ENCODE data around the gene CAMTA1. TPM values are rescaled to one million over a fixed set of nuclear protein-coding genes. Genes with fewer than 3 reads are reported as not detected.
A peak's percentile ranks its signal among the peaks of the same experiment; 100 is the strongest.

The CAMTA1 gene
- total and polyA plus RNA-seq, 9 of the 15 experiments (the other 6 are each of a cell fraction or from before 2014, with no cell fraction given), result 43.9 to 161 (median 65.9) TPM

DNA sequence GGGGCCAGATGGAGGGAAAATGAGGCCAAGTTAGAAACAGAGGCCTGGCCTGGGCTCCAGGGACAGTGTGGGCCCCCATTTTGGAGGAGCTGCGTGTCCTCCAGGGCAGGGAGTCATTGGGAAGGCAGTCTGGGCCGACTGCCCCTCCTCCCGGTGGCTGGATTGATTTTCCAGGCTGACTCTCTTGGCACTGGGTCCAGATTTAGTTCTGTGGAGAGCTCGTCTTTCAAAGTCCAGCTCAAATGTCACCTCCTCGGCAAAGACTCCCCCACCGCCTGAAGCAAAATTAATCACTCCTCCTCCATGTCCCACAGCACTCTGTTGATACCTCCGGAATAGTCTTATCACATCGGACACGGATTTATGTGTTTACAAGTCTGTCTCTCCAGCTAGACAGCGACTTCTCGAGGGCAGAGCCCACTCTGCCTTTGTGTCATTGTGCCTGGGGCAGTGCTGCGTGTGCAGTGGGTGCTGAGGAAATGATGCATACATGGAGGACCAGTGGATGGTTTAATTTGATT lies 175.1 kb downstream of the CAMTA1 start (continued):
- TF ChIP-seq VEZF1 (CRISPR knock-in tag; IDR thresholded peaks at IDR 0.05) (0 out of 2 replicates have a peak, but pooled peaks have one; percentile 26), SOX6 (IDR thresholded peaks at IDR 0.05) (no peak), MXI1 (IDR thresholded peaks at IDR 0.05; ENCODE audit: low read depth, low read length) (no peak), NCOR1 (IDR thresholded peaks at IDR 0.05) (no peak), ILK (tag; IDR thresholded peaks at IDR 0.05; ENCODE audit: borderline replicate concordance, low read depth) (no peak), KLF10 (CRISPR knock-in tag; IDR thresholded peaks at IDR 0.05) (no peak), ARID2 (IDR thresholded peaks at IDR 0.05) (no peak), ZBTB12 (CRISPR knock-in tag; IDR thresholded peaks at IDR 0.05) (no peak), KLF16 (IDR thresholded peaks at IDR 0.05) (no peak), ZC3H4 (CRISPR knock-in tag; IDR thresholded peaks at IDR 0.05; ENCODE audit: borderline replicate concordance) (no peak), CTBP1 (IDR thresholded peaks at IDR 0.05; ENCODE audit: borderline replicate concordance) (peak; percentile 38; the same call in 1 of the 2 replicates), PKNOX1 (IDR thresholded peaks at IDR 0.05) (peak; percentile 59; the same call in 1 of the 2 replicates), TRIM24 (IDR thresholded peaks at IDR 0.05) (no peak), CBFA2T3 (IDR thresholded peaks at IDR 0.05) (0 out of 2 replicates have a peak, but pooled peaks have one; percentile 35), TCF7 (IDR thresholded peaks at IDR 0.05; ENCODE audit: borderline replicate concordance) (no peak), IRF9 (tag; IDR thresholded peaks at IDR 0.05) (no peak), KDM1A (IDR thresholded peaks at IDR 0.05) (peak; percentile 70 to 73), CHD1 (IDR thresholded peaks at IDR 0.05; ENCODE audit: low read length) (no peak), ZNF274 (IDR thresholded peaks at IDR 0.05; ENCODE audit: borderline replicate concordance, low read depth, low read length) (no peak), NBN (IDR thresholded peaks at IDR 0.05; ENCODE audit: low read depth) (no peak), ZNF124 (CRISPR knock-in tag; IDR thresholded peaks at IDR 0.05) (no peak), PCBP2 (IDR thresholded peaks at IDR 0.05; ENCODE audit: low read depth, low read length, poor library complexity, severe bottlenecking) (no peak), BACH1 (tag; IDR thresholded peaks at IDR 0.05) (no peak), NCOA4 (IDR thresholded peaks at IDR 0.05; ENCODE audit: partially characterized antibody) (no peak), ZNF280B (CRISPR knock-in tag; IDR thresholded peaks at IDR 0.05) (no peak)
